ENCODE results near the gene STK16.

The STK16 gene

DNA sequence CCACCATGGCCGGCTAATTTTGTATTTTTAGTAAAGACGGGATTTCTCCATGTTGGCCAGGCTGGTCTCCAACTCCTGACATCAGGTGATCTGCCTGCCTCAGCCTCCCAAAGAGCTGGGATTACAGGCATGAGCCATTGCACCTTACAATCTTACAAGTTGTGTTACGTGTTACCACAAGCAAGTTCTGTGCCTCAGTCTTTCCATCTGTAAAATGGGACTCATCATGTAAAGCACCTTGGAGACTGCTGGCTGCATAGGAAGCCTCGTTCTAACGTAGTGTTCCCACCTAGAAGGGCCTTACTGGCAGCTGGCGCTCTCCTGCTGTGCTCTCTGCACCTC, 43.9 kb downstream of the STK16 start:
- ATAC-seq (no peak), DNase-seq (no peak)

DNA sequence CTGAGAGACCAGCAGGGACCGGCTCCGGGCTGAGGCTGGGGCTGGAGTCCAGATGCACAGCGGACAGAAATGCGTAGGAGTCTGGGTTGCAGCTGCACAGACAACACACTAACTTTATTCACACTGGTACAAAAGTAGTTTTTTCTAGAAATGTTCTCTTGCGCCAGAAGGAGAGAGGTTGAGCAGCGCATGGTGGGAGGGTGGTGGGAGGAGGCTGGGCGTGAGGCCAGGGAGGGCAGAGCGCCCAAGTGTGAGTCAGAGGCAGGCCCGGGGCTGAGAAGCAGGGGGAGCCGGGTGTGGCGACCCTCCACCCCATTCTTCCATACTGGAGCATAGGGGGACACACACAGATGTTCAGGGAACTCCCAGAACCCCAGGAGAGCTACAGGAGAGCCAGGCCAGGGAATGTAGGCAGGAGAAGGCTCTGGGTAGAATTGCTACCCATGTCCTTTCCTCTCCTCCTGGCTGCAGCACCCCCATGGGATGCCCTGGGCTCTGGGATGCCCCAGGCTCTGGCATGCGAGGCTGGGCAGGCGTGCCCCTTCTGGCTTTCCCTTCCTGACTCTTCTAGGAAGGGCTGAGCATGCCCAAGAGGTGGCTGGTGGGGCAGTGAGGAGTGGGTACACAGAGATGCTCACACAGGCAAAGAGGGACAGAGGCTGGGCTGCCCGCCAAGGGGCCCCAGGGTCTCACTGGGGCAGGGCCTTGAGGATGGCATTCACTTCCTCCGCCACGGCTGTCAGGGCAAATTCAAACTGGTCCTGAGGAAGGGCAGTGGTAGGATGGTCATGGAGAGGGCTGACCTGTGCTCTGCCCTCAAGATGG, 44.5 kb downstream of the STK16 start:
- peak; percentile 3 for DNase-seq
- no peak for ATAC-seq

DNA sequence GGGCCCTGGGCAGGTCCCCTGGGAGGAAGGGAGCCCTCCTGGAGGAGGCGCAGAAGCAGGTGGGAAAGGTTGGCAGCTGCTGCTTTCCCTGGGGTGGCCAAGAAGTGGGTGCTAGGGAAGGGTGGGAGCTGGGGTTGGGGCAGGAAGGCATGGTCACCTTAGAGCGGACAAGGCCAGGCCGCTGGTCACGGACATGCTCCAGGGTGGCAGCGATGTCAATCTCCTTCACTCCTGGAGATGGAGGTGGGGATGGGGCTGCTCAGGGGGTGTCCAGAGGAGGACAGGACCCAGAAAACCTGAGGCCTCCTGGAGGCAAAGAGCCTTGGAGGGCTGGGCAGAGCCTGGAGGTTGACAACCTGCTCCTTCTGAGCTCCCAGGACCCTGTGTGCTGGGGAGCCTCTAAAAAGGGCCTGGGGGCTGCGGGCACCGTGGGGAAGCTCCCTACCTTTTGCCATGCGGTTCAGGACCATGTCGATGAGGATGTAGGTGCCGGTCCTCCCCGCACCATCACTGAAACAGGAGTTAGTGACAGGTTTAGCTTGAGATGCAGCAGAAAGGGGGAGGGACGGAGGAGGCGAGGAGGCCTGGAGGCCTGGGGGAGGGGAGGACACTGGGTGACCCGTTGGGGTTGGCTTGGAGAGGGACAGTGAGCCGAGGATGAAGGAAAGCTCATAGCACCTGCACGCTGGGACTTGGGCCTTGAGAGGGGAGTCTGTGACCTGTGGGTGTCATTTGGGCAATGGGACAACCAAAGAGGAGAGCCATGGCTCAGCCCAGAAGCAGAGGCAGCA, 45.3 kb downstream of the STK16 start:
- DNase-seq (peak; percentile 1), ATAC-seq (no peak)

DNA sequence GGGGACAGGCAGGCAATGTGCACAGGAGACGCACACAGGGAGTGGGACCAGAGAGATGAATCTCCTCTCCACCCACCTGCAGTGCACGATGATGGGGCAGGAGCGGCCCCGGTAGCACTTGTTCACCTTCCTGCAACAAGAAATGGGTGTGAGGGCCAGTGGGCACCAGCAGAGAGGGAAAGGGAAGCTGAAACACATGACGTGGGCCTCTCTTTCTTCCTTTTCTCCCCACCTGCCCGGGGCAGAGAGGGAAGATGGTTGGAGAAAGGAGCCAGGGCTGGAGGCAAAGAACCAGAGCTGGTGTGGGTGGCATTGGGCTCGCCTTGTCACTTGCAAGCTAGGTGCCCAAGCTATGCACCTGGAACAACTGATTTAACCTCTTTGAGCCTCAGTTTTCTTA, 46.1 kb downstream of the STK16 start:
- DNase-seq (no peak), ATAC-seq (no peak)

DNA sequence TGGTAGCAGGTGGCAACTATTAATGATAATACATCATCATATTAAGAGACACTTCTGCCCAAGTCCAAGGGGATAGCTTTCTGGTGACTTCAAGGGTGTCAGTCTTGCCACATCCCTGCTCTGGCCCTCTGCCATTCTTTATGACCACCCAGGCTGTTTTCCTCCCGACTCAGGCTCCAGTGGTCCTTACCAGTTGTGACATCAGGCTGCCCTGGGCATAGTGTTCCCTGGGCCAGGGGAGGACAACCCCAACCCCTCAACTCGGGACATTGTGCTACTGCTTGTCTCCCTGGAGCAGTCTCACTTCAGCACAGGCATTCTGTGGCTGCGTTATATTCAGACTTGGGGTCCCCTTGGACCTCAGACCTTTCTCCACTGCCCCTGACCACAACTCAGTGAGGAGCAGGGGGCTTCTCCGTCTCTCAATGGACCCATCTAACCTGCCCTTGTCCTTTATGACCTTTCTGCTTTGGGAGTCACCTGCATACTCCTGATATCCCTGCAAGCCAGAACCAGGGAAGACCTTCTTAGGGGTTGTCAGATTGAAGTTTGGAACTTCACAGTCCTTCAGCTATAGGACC, 46.7 kb downstream of the STK16 start:
- no peak for DNase-seq

DNA sequence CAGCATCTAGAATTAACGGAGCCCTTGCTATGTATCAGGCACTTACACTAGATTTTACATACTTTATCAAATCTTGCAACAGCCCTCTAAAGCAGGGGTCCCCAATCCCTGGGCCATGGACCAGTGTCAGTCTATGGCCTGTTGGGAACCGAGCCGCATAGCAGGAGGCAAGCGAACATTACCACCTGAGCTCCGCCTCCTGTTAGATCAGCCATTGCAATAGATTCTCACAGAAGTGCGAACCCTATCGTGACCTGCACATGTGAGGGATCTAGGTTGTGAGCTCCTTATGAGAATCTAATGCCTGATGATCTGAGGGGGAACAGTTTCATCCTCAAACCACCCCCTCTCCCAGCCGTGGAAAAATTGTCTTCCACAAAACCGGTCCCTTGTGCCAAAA, 47.3 kb downstream of the STK16 start:
- no peak for ATAC-seq
- peak; percentile 1 for DNase-seq

More for the DNA sequence above, 46.7 kb downstream of the STK16 start:
- ATAC-seq, result no peak

DNA sequence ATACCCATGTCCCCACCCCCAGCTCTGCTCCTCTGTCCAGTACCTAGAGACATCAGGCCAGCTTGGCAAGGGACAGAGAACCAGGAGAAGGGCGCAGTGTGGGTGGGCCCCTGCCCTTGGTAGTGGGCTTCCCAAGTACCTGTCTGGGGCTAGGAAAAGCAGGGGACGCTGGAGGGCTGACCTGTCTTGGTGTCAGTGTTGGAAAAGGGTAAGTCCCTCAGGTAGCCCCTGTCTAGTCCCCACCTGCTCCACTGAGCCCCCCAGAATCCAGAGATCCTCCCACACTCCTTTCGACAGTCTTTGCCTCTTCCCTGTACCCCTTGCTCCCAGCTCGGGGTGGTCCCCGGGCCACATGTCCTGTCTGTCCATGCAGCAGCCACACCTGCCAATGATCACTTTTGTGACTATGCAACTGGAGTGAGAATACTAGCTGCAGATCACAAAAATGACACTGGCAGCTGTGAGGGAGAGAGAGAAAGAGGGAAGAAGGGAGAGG, 48.5 kb downstream of the STK16 start:
- no peak for ATAC-seq
- DNase-seq, result no peak

DNA sequence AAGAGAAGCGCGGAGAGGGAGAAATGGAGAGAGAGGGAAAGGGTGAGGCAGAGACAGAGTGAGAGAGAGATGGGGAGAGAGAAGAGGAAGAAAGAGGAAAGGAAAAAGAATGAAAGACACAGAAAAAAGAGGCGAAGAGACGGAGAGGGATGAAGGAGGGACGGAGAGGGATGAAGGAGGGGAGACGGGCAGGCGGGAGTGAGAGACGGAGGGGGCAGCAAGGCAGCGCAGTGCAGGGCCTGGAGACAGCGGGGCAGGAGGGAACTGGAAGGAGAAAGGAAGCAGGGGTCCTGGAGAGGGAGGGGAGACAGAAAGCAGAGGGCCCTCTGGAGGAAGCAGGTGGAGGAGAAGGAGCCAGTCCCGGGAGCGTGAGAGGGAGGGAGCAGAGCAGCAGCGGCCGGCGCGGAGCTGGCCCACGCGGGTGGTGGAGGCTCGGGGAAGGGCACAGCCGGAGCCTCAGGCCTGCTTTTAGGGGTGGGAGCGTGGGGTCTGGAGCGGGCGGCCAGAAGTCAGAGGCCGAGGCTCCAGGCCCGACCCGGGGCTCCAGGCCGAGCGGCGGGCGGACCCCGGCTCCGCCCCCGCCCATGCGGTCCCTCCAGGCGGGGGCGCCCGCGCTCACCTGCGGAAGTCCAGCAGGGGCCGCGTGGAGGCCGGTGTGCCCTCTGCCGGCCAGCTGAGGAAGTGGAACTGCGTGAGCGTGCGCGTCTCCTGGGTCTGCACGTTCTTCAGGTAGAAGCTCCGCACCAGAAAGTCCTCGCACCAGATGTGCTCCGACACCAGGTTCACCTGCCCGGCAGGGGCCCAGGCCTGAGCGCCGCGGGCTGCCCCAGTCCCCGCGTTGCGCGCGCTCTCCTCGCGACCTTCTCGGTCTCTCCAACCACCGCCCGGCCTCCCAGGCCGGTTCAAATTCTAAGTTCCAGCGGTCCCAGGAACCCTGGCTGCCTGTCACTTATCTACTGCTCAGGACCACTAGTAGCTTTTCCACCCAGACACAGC, 49.4 kb downstream of the STK16 start:
- DNase-seq, result peak; percentile 92
- ATAC-seq, result peak; percentile 84

DNA sequence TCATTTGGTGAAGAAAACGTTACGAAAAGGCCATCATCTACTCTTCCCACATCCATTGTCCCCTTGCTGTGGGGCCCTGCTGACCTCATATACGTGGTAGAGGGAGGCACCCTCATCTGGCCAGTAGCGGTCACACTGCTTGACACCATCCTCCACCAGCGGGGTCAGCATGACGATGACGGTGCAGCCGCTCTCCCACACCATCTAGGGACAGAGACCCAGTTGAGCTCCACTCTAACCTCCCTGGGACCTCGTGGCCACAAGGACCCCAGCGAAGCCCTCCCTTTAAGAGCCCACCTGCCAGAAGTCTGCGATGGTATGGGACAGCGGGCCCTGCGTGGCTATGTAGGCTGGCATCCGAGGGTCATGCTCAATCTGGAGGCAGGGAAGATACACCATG, 50.9 kb downstream of the STK16 start:
- no peak for DNase-seq
- no peak for ATAC-seq

DNA sequence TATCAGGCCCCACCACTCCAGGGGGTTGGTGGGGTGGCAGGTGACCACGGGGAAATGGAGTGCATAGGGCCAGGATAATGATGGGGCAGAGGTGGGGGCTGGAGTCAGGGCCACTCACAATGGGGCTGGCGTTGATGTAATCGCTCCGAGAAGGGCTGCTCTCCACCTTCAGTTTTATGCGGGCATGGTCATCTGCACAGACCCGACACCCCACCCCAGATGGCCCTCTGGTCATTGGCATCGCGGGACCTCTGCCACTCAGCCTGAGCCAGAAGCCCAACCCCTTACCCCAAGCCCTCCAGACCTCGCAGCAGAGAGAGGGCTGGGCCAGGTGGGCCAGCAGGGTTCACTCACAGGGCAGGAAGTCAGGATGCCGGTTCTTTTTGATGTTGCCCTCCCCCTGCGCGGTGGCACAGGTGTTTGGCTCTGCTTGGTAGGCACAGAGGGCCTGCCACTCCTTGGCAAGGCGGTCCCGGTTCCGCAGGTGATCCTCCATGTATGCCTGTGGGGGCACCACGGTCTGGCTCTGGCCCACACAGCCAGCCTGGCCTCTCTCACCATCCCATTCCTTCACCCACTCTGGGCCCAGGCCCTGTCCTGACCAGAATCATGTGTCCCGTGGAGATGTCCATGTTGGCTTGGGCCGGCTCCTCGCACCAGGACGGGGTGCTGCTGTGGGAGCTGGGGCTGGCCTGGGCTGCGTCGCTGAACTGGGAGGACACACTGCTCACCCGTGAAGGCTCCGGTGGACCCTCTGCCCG, 51.5 kb downstream of the STK16 start:
- ATAC-seq (no peak), DNase-seq (no peak)

DNA sequence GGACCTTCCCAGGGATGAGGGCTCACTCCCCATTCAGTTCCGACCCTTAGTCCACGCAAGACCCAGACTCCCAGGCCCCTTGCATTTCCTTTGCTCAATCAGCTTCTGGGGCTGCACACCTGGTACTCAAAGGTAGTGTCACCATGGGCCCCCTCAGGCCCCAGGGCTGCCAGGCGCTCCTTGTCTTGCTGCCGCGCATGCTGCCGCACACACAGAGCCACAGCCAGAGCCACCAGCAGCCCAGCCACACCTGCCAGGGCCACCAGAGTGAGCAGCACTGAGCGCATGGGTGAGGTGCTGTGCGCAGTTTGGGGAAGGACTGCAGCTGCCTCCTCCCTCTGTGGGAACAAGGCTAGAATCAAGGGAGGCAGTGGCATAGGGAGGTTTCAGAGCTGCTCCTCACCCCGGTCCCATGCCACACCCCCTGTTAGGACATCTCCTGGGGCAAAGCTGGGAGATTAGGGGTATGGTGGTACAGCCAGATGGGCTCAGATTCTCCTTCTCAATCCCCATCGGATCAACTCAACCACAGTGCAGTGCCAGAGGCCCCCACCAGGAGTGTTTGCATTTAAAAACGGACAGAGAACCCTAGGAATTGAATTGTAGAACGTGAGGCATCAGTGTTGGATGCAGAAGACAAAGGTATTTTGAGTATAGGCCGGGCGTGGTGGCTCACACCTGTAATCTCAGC, 52.6 kb downstream of the STK16 start:
- no peak for DNase-seq

DNA sequence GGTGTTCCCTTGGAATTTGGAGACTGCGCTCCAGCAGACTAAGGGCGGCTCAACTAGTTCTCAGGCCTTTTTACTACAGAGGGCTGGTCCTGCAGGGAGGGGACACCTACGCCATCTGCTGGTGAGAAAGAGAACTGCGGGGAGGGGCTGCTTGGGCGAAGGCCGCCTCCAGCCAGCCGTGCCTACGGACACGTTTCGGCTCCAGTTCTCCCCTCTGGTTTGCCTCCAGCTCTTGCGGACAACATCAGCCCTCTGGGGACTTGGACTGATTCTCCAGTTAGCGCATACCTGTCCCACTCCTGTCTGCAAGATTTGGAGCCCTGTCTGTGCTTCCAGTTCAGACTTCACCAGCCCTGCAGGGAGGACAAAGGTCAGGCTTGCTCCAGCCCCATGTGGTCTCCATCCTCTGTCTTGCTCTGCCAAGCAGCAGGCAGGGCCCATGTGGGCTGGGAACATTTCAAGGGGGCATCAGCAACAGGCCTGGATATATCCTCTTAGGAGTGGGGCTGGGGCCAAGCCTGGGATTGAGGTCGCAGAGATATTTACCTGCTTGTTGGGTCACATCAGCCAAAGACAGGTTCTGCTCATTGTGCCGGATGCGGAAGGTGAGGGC, 53.6 kb downstream of the STK16 start:
- ATAC-seq (peak; percentile 63), DNase-seq (peak; percentile 96)

More for the DNA sequence above, 52.6 kb downstream of the STK16 start:
- ATAC-seq, result no peak

DNA sequence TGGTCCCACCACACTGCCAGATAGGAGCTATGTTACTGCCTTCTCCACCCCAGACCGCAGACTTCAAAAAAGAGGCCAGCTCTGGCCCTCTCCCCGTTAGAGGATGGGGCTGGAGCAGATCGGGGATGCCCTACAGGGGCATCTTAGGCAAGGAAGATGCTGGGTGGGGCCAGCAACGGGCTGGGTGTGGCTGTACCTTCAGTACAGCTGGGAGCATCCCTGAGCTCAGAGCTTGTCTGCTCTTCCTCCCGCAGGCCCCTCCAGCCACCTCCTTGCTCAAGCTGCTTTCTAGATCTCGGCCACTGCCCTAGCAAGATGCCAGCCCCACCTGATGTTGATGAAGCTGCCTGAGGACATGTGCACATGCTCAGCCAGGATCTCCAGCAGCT, 54.1 kb downstream of the STK16 start:
- no peak for DNase-seq
- ATAC-seq, result no peak

Data from stimulated activated naive CD8-positive, alpha-beta T cell treated with anti-CD3 and anti-CD28 coated beads, Interleukin-15, Interleukin-2, amounts not matched to agents 100 U/mL and 50 U/mL, for 24 hours (primary cell).